CD8-positive, alpha-beta memory T cell (primary cell): Measurements from ENCODE around the gene ODF2L. TPM values are rescaled to one million over a fixed set of nuclear protein-coding genes. Genes with fewer than 3 reads are reported as not detected.

Experiments
- CTCF ChIA-PET: fragments of 350-600 bp; sonication (Branson Sonifier 250); formaldehyde crosslinking; loops from one replicate; lab custom pipeline; 2021; ENCODE audit warnings: antibody characterized with exemption; lab: Charles Lee
- POLR2A ChIA-PET: fragments of 350-600 bp; sonication (Branson Sonifier 250); formaldehyde crosslinking; loops from one replicate; lab custom pipeline; 2021; ENCODE audit warnings: antibody characterized with exemption; lab: Charles Lee
- DNase-seq, 5 donors: peaks; one replicate each; pipeline versions ENCODE4 v3.0.0 to v3.0.0-alpha.2; 2020 to 2022; ENCODE audit warnings: mixed read lengths in 1 of 5
- H3K27ac ChIP-seq: one replicate; pipeline ENCODE4 v1.7.0; 2013; ENCODE audit warnings: low read depth, mild to moderate bottlenecking, low read length, moderate library complexity
- H3K27me3 ChIP-seq: 2 replicates; pipeline ENCODE4 v1.7.0; 2013; ENCODE audit warnings: low read length, mild to moderate bottlenecking; ENCODE audit not compliant: insufficient read depth, poor library complexity, severe bottlenecking
- H3K36me3 ChIP-seq: 2 replicates; pipeline ENCODE4 v1.7.0; 2013; ENCODE audit warnings: mild to moderate bottlenecking, low read length, moderate library complexity; ENCODE audit not compliant: insufficient read depth
- H3K4me1 ChIP-seq: 2 replicates; pipeline ENCODE4 v1.7.0; 2013; ENCODE audit warnings: mild to moderate bottlenecking, low read length, moderate library complexity; ENCODE audit not compliant: insufficient read depth
- H3K4me3 ChIP-seq: 2 replicates; pipeline ENCODE4 v1.7.0; 2013; ENCODE audit warnings: mild to moderate bottlenecking, low read length
- H3K9me3 ChIP-seq: 2 replicates; pipeline ENCODE4 v1.7.0; 2013; ENCODE audit warnings: mild to moderate bottlenecking, low read length
- H3K27ac Mint-ChIP-seq, 8 donors: one replicate each; pipeline ENCODE4 v1.8.0; 2020 to 2021; ENCODE audit warnings: mixed read lengths in 8 of 8, mild to moderate bottlenecking in 6 of 8, inconsistent platforms in 3 of 8, moderate library complexity in 3 of 8
- H3K27me3 Mint-ChIP-seq, 2 donors: one replicate each; pipeline ENCODE4 v1.8.0; 2020 to 2021; ENCODE audit warnings: mixed read lengths in 2 of 2, mild to moderate bottlenecking in 1 of 2, moderate library complexity in 1 of 2
- H3K36me3 Mint-ChIP-seq, 3 donors: one replicate each; pipeline ENCODE4 v1.8.0; 2020 to 2021; ENCODE audit warnings: mixed read lengths in 3 of 3, inconsistent platforms in 1 of 3, mild to moderate bottlenecking in 1 of 3
- H3K4me1 Mint-ChIP-seq, 3 donors: one replicate each; pipeline ENCODE4 v1.8.0; 2020 to 2021; ENCODE audit warnings: mixed read lengths in 3 of 3, inconsistent platforms in 1 of 3, mild to moderate bottlenecking in 1 of 3
- H3K4me3 Mint-ChIP-seq, 7 donors: one replicate each; pipeline ENCODE4 v1.8.0; 2020 to 2021; ENCODE audit warnings: mixed read lengths in 7 of 7, mild to moderate bottlenecking in 6 of 7, moderate library complexity in 4 of 7, inconsistent platforms in 2 of 7
- H3K9me3 Mint-ChIP-seq, 5 donors: one replicate each; pipeline ENCODE4 v1.8.0; 2020 to 2022; ENCODE audit warnings: mixed read lengths in 5 of 5, mild to moderate bottlenecking in 3 of 5, moderate library complexity in 2 of 5, inconsistent platforms in 1 of 5
- polyA plus RNA-seq: library from polyadenylated mRNA; unstranded; fragments of 300-500 nt; fragmentation: Illumina TruSeq; gene quantifications from one replicate; pipeline ENCODE4 v1.2.3, GENCODE V29; 2021
- total RNA-seq, 2 experiments: library from RNA; stranded (reverse); gene quantifications; one replicate each; pipeline ENCODE4 v1.2.3, GENCODE V29; 2021

ODF2L gene, protein sequence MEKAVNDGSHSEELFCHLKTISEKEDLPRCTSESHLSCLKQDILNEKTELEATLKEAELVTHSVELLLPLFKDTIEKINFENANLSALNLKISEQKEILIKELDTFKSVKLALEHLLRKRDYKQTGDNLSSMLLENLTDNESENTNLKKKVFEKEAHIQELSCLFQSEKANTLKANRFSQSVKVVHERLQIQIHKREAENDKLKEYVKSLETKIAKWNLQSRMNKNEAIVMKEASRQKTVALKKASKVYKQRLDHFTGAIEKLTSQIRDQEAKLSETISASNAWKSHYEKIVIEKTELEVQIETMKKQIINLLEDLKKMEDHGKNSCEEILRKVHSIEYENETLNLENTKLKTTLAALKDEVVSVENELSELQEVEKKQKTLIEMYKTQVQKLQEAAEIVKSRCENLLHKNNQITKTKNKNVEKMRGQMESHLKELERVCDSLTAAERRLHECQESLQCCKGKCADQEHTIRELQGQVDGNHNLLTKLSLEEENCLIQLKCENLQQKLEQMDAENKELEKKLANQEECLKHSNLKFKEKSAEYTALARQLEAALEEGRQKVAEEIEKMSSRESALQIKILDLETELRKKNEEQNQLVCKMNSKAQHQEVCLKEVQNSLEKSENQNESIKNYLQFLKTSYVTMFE
- total RNA-seq (10 to 100 TPM; 27.6 to 30.1 TPM), polyA plus RNA-seq (52.9 TPM)

DNA sequence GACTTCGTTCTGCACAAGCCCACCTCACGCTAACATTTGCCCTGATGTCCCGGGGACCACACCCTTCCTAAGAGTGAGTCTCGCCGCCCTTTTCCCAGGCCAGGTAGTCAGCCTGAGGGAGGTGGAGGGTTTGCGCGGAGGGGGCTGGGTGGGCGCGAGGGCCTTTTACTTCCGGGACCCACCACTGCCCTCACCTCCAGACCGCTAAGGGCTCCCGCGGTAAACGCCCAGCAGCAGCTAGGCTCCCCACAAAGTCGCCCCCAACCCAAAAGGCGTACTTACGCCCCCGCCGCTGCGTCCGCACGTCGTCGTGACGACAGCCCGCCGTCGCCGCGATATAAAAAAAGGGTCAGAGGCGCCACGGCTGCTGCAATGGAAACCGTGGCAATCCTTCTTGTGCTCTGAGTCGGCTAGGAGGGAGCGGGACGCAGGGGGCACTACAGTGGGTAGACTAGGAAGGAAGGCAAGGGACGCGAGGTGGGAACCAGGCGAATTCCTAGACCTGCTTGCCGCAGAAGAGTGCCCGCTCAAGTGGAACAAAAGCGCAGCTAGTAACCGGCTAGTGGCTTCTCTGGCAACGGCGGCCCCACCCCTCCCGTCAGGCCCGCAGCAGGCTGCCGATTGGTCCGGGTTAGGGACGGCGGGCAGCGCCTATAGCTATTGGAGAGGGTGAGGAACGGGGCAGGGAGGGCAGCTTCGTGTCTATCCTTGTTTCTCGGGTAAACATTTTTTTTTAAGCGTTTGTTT is at the start of gene ODF2L:
ODF2L (minus strand) TSS at position 573 of the 747 bp plus-strand sequence. CDS start 9,296 bp downstream, outside the sequence.
- Histone ChIP-seq H3K9me3 (no peaks in the 10 kb centered on the region), H3K27ac (peak within 1 kb of the TSS; percentile 81), H3K36me3 (no peaks in the 10 kb centered on the region), H3K4me3 (peak within 1 kb of the TSS; percentile 79), H3K27me3 (no peaks in the 10 kb centered on the region), H3K4me1 (peaks cover 21% of the 10 kb centered on the region)
- CTCF ChIA-PET = interaction anchor here (0.6 to 2.1 kb wide), 8 partner anchors 10 to 518 kb away, joined by 3 to 10 read pairs (median 3); partner anchors contain the start of genes HS2ST1 and SH3GLB1
- H3K4me1 Mint-ChIP-seq = peaks cover 56 to 68% (median 59%) of the 10 kb centered on the region in 3 donors
- peak within 1 kb of the TSS; percentile 95 to 100 (median 98) for H3K4me3 Mint-ChIP-seq
- POLR2A ChIA-PET = interaction anchor here (0.7 to 1.5 kb wide), 6 partner anchors 10 to 321 kb away, joined by 3 to 15 read pairs (median 3); partner anchors contain the start of gene SH3GLB1
- peak; percentile 83 to 93 (median 89) for DNase-seq
- H3K9me3 Mint-ChIP-seq = peaks cover 0 to 2% (median 0%) of the 10 kb centered on the region in 5 donors
- peaks cover 5 to 20% (median 7%) of the 10 kb centered on the region in 3 donors for H3K36me3 Mint-ChIP-seq
- peak within 1 kb of the TSS; percentile 85 to 99 (median 98) for H3K27ac Mint-ChIP-seq
- H3K27me3 Mint-ChIP-seq = no peaks in the 10 kb centered on the region

DNA sequence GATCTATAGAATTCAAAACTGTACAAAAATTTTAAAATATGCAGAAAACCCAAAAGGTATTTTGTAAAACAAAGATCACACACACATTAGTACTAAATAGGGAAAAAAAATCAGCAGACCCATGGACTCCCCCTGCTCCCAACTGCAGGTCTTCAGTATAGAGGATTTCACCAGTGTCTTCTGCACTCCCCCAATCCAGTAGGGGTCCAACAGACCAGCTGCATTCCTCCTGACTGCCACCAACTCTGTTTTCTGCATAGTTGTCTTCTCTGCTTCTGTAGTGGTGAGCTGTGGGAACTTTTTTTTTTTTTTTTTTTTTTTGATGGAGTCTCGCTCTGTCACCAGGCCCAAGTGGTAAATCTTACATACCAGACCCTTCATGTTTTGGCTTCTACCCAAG is 49.8 kb upstream of the ODF2L start:
- no peak overlapping the region for H3K4me3 ChIP-seq
- H3K27ac ChIP-seq = no peak overlapping the region
- H3K9me3 ChIP-seq = no peaks in the 10 kb centered on the region
- H3K4me1 ChIP-seq = peaks cover 4% of the 10 kb centered on the region
- ChIA-PET CTCF (no interaction called here), POLR2A (no interaction called here)
- peaks cover 1 to 9% (median 8%) of the 10 kb centered on the region in 3 donors for H3K4me1 Mint-ChIP-seq
- H3K9me3 Mint-ChIP-seq = no peaks in the 10 kb centered on the region
- H3K27me3 Mint-ChIP-seq = peaks cover 0 to 4% of the 10 kb centered on the region in 2 donors
- no peak overlapping the region for H3K27ac Mint-ChIP-seq
- H3K27me3 ChIP-seq = no peaks in the 10 kb centered on the region
- H3K36me3 Mint-ChIP-seq = no peaks in the 10 kb centered on the region
- H3K36me3 ChIP-seq = no peaks in the 10 kb centered on the region
- no peak overlapping the region for H3K4me3 Mint-ChIP-seq
- no peak for DNase-seq

DNA sequence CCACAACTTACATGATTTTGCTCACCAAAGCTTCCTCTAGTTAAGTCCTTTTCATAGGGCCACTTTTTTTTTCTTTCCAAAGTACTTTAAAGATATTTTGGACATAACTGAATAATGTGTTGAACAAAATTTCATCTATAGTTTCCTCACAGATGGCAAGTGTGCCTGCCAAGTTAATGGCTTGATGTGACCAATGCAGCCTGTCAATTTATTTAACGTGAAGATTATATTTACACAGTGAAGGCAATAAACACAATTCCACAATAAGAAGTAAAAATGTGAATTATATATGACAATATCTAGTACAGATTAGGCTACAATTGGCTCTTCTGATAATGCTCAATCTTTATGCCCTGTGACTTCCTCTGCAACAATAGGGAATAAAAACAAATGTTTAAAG is 45.9 kb upstream of the ODF2L start:
- Histone ChIP-seq H3K36me3 (no peaks in the 10 kb centered on the region), H3K9me3 (no peaks in the 10 kb centered on the region), H3K27me3 (no peaks in the 10 kb centered on the region), H3K27ac (no peak overlapping the region), H3K4me3 (no peak overlapping the region), H3K4me1 (peaks cover 4% of the 10 kb centered on the region)
- POLR2A ChIA-PET = no interaction called here
- Mint-ChIP-seq H3K4me1 (peaks cover 1 to 9% (median 8%) of the 10 kb centered on the region in 3 donors), H3K4me3 (no peak overlapping the region), H3K9me3 (no peaks in the 10 kb centered on the region), H3K36me3 (no peaks in the 10 kb centered on the region), H3K27ac (no peak overlapping the region), H3K27me3 (peaks cover 3 to 21% of the 10 kb centered on the region in 2 donors)
- CTCF ChIA-PET = no interaction called here
- no peak for DNase-seq

DNA sequence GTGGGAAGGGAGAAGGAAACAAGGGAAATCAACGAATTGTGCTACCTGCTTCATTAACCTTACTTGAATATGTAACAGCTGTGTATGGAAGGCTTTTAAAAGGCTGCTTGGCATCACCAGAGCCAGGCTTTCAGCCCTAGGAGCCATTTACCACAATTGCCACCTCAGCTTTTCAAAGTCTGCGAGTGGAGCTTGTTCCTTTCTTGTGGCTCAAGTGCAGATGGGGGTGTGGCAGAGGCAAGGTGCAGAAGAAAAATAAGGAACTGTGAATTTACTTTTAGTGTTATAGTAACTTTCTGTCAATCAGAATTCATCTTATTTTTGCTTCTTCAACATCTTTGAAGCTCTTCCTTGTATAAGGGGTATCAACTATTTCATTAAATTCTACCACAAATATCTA is 45.5 kb upstream of the ODF2L start:
- no peaks in the 10 kb centered on the region for H3K27me3 ChIP-seq
- no peak overlapping the region for H3K27ac ChIP-seq
- ChIA-PET POLR2A (no interaction called here), CTCF (no interaction called here)
- H3K9me3 Mint-ChIP-seq = no peaks in the 10 kb centered on the region
- H3K36me3 Mint-ChIP-seq = no peaks in the 10 kb centered on the region
- no peaks in the 10 kb centered on the region for H3K36me3 ChIP-seq
- peaks cover 8 to 21% of the 10 kb centered on the region in 2 donors for H3K27me3 Mint-ChIP-seq
- no peak overlapping the region for H3K4me3 Mint-ChIP-seq
- H3K4me1 Mint-ChIP-seq = peaks cover 1 to 9% (median 8%) of the 10 kb centered on the region in 3 donors
- no peak overlapping the region for H3K4me3 ChIP-seq
- H3K9me3 ChIP-seq = no peaks in the 10 kb centered on the region
- no peak overlapping the region for H3K27ac Mint-ChIP-seq
- peaks cover 4% of the 10 kb centered on the region for H3K4me1 ChIP-seq
- peak in 2 of 5 donors; percentile 29 to 64 for DNase-seq

DNA sequence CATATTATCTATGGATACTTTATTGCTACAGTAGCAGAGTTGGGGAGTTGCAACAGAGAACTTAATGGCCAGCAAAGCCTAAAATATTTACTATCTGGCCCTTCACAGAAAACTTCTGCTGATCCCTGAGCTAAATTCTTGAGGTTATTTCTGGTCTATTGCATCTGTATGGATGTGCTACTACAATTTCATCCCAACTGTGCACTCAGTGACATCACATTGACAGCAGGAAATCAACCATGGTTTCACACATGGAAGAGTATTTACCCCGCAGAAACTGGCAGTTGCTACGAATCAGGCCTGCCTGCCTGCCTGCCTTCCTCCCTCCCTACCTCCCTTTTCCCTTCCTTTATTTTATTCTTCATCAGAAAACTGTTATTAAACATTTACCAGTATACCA is 39.9 kb upstream of the ODF2L start:
- Histone ChIP-seq H3K27ac (no peak overlapping the region), H3K36me3 (no peaks in the 10 kb centered on the region), H3K4me3 (no peak overlapping the region), H3K4me1 (no peaks in the 10 kb centered on the region), H3K27me3 (no peaks in the 10 kb centered on the region), H3K9me3 (no peaks in the 10 kb centered on the region)
- CTCF ChIA-PET = interaction anchor here (1.3 to 2.0 kb wide), 2 partner anchors 17 to 64 kb away, joined by 4 to 10 read pairs; no protein-coding TSS in a partner anchor
- Mint-ChIP-seq H3K4me1 (no peaks in the 10 kb centered on the region), H3K36me3 (no peaks in the 10 kb centered on the region), H3K27ac (no peak overlapping the region), H3K4me3 (no peak overlapping the region), H3K9me3 (no peaks in the 10 kb centered on the region), H3K27me3 (peaks cover 18 to 42% of the 10 kb centered on the region in 2 donors)
- POLR2A ChIA-PET = no interaction called here
- no peak for DNase-seq

DNA sequence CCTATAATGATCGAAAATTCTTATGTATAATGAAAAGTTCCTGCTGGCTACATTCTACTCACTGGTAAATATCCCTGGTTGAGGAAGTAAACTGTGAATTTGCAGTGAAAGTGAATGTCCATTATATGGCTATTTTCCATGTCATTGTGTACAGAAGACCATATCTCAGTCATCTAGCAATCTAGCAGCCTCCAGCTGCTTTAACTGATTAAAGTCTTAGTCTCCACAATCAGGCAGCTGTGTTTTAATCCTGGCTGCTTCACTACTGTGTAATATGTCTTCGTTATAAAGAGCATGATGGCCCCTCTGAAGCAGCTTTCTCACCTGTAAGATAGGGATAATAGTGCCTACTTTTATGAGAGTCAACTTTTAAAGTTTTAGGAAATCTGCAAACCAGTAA is 39.2 kb upstream of the ODF2L start:
- H3K9me3 ChIP-seq = no peaks in the 10 kb centered on the region
- Mint-ChIP-seq H3K27me3 (peaks cover 18 to 42% of the 10 kb centered on the region in 2 donors), H3K4me3 (no peak overlapping the region), H3K27ac (no peak overlapping the region), H3K4me1 (no peaks in the 10 kb centered on the region), H3K36me3 (no peaks in the 10 kb centered on the region), H3K9me3 (no peaks in the 10 kb centered on the region)
- no peak overlapping the region for H3K27ac ChIP-seq
- POLR2A ChIA-PET = no interaction called here
- no peak overlapping the region for H3K4me3 ChIP-seq
- H3K4me1 ChIP-seq = no peaks in the 10 kb centered on the region
- no peak for DNase-seq
- H3K36me3 ChIP-seq = no peaks in the 10 kb centered on the region
- no peaks in the 10 kb centered on the region for H3K27me3 ChIP-seq
- CTCF ChIA-PET = interaction anchor here (0.9 to 1.3 kb wide), 3 partner anchors 17 to 19 kb away, joined by 3 to 4 read pairs (median 4); no protein-coding TSS in a partner anchor

DNA sequence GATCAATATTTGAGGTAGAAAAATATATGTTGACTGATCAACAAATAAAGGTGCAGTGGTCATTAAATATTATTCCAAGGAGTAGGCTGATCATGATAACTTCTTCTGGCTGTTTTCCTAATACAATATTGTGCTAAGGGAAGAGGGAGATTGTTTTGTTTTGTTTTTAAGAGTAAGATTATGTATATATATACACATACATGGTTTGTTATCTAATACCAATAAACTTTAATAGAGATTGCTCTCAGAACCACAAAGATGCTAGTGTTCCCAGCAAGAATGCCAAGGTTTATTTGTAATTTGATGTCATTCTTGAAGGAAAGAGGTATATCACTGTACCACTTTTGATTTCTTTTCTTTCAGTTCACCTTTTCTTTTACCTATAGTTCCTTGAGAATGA is 37.9 kb upstream of the ODF2L start:
- H3K27ac Mint-ChIP-seq = no peak overlapping the region
- DNase-seq = no peak
- no peak overlapping the region for H3K4me3 Mint-ChIP-seq
- Histone ChIP-seq H3K9me3 (no peaks in the 10 kb centered on the region), H3K36me3 (no peaks in the 10 kb centered on the region), H3K27me3 (no peaks in the 10 kb centered on the region), H3K4me3 (no peak overlapping the region), H3K27ac (no peak overlapping the region), H3K4me1 (no peaks in the 10 kb centered on the region)
- no peaks in the 10 kb centered on the region for H3K9me3 Mint-ChIP-seq
- ChIA-PET POLR2A (no interaction called here), CTCF (no interaction called here)
- no peaks in the 10 kb centered on the region for H3K4me1 Mint-ChIP-seq
- peaks cover 18 to 42% of the 10 kb centered on the region in 2 donors for H3K27me3 Mint-ChIP-seq
- H3K36me3 Mint-ChIP-seq = no peaks in the 10 kb centered on the region
